SIG-M5 treated with dmso at 0.1 percent for 504 hours (cell line): ENCODE measurements around the gene EIF2S2.

Experiments
- DNase-seq: peaks from one replicate; lab custom pipeline; 2025; ENCODE audit not compliant: unreplicated experiment; lab: John Stamatoyannopoulos, UW

EIF2S2 gene

GRCh38 chr20:34089655-34090345 is 22.2 kb downstream of the EIF2S2 start:
- DNase-seq: no peak

- no peak for DNase-seq
Observed at GRCh38 chr20:34089175-34089479, 22.9 kb downstream of the EIF2S2 start.

GRCh38 chr20:34088305-34089174 is 23.5 kb downstream of the EIF2S2 start:
- no peak for DNase-seq

DNA sequence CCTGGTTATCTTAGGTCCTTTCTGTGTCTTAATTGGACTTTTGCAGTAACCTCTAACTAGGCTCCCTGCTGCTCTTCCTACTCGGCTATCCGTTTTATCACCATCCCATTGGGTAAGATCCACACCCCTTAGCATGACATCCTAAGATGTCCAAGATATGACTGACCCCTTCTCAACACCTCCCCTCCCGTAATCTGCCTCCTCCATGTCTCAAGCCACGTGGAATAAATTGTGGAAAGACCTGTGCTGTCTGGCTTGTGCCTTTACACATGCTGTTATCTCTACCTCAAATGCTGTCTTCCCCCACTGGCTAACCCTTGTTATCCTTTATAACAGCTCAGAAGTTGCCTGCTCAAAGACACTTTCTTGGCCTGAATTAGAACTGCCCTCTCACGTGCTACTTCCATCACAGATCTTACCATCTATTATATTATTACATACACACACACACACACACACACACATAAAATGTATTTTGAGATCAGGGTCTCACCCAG is 26.5 kb downstream of the EIF2S2 start:
- DNase-seq: no peak

DNA sequence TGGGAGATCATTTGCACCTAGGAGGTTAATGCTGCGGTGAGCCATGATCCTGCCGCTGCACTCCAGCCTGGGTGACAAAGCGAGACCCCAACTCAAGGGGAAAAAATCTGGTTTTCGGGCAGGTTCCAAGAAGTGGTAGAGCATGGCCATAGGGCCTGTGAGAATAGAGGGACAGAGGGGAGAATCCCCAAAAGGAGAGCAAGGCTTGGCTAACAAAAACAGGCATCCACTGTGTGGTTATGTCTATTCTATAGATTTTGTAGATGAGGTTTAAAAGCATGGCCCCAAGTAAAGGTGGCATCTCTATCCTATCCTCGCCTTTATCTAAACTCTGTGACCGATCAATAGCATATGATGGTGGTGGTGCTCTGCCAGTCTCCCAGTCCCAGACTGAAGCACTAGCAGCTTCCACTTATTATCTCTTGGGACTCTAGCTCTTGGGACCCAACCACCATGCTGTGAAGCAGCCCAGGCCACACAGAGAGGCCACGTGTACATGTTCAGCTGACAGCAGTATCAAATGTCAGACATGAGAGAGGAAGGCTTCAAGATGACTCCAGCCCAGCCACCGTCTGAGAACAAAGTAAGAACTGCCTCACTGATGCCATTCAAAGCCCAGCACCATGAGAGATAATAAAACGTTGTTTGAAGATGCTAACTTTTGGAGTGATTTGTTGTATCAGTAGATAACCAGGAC is 27.7 kb downstream of the EIF2S2 start:
- no peak for DNase-seq

- no peak for DNase-seq
Observed at GRCh38 chr20:34083781-34084180, 28.3 kb downstream of the EIF2S2 start.

- no peak for DNase-seq
Observed at GRCh38 chr20:34083137-34083536, 28.9 kb downstream of the EIF2S2 start.

- DNase-seq: no peak
Observed at GRCh38 chr20:34082232-34082887, 29.7 kb downstream of the EIF2S2 start.

DNA sequence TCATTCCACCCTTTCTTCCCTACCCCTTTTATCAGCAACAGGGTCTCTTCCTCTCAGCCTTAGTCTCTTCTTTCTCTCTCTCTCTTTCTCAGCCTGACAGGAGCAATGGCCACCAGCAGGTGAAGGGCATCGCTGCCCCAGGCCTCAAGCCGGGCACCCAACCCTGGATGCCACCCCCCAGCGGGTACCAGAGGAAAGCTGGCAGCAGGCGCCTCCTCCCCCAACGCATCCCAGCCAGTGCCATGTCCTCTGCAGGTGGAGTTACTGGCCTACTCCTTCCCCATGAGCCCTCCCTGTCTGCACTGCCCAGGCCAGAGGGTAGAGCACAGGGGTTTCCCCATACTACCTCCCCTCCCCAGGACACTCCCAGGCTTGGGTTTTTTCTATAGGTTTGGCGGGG is 32.2 kb downstream of the EIF2S2 start:
- no peak for DNase-seq

- no peak for DNase-seq
Observed at GRCh38 chr20:34078540-34078939, 33.5 kb downstream of the EIF2S2 start.

- DNase-seq: no peak
Observed at GRCh38 chr20:34076952-34077351, 35.1 kb downstream of the EIF2S2 start.

DNA sequence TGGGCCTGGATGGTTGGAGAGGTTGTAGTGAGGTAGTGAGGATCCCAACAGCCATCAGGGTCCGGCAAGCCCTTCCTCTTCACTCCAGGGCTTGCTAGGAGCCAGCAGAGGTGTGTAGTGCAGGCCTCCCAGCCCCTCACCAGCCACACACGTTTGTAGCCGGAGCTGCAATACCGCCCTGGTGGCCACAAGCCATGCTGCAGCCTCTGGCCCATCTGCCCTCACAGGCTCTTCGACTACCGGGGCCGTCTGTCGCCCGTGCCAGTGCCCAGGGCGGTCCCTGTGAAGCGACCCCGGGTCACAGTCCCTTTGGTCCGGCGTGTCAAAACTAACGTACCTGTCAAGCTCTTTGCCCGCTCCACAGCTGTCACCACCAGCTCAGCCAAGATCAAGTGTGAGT is 36.4 kb downstream of the EIF2S2 start:
- no peak for DNase-seq

DNA sequence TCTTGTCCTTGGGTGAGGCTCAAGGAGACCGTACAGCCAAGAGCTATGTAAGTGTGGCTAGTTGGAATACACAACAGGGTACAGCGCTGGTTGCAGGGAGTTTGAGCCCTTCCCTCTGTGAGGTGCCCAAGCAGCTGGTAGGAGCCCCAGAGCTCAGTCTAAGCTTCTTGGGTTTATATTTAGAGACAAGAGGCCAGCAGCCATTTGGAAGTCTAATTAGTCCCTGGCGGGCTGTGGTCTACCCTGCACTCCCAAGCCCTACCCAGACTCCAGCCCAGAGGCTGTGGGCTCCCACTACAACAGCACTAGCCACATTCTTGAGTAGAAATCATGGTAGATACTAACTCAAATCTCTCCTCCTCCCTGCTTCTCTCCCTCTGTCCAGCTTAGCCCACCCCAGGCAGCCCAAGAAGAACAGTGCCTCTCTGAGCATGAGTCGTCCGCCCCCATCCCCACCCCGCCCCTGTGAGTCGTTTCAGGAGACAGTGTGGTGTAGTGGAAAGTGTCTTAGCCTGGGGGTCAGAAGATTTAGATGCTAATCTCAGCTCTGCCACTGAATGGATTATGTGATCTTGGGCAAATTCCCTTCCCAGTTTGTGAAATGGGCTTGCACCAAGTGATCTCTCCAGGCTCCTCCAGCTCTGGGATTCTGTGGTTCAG is 37.8 kb downstream of the EIF2S2 start:
- DNase-seq: no peak

- no peak for DNase-seq
Observed at GRCh38 chr20:34072778-34073177, 39.3 kb downstream of the EIF2S2 start.

DNA sequence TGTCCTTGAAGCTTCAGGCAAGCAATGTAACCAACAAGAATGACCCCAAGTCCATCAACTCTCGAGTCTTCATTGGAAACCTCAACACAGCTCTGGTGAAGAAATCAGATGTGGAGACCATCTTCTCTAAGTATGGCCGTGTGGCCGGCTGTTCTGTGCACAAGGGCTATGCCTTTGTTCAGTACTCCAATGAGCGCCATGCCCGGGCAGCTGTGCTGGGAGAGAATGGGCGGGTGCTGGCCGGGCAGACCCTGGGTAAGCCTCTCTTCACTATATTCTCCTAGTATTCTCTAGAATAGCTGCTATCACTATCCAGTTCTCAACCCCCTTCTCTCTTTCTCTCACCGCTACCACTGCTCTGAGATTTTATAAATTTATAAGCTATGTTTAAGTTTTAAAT is 40.0 kb downstream of the EIF2S2 start:
- no peak for DNase-seq

DNA sequence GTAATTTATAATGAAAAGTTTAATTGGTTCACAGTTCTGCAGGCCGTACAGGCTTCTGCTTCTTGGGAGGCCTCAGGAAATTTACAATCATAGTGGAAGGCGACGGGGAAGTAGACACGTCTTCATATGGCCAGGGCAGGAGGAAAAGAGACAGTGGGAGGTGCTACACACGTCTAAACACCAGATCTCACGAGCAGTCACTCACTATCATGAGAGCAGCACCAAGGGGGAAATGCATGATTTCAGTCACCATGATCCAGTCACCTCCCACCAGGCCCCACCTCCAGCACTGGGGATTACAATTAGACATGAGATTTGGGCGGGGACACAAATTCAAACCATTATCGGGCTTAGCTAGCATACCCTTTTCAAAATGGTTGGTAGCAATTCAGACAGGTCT is 41.2 kb downstream of the EIF2S2 start:
- DNase-seq: no peak

GRCh38 chr20:34070079-34070439 is 42.0 kb downstream of the EIF2S2 start:
- DNase-seq: no peak

GRCh38 chr20:34069341-34070078 is 42.5 kb downstream of the EIF2S2 start:
- peak; percentile 65 for DNase-seq

DNA sequence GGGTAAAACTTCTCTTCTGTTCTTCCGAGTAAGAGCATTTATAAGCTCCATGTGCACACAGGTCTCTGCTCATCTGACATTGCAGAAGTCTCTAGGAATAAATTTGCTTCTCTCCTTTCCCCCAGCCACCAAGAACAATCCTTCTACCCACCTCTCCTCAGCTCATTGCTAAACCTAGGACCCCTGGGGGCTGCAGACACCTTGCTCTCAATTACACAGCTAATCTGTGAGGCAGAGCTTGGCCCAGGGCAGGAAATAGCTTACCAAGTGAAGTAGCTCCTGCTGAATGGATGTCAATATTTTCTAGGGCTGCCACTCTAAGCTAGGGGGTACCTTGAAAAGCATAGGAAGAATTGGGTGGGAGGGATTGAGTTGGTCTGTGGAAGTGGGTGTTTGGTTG is 44.0 kb downstream of the EIF2S2 start:
- no peak for DNase-seq

DNA sequence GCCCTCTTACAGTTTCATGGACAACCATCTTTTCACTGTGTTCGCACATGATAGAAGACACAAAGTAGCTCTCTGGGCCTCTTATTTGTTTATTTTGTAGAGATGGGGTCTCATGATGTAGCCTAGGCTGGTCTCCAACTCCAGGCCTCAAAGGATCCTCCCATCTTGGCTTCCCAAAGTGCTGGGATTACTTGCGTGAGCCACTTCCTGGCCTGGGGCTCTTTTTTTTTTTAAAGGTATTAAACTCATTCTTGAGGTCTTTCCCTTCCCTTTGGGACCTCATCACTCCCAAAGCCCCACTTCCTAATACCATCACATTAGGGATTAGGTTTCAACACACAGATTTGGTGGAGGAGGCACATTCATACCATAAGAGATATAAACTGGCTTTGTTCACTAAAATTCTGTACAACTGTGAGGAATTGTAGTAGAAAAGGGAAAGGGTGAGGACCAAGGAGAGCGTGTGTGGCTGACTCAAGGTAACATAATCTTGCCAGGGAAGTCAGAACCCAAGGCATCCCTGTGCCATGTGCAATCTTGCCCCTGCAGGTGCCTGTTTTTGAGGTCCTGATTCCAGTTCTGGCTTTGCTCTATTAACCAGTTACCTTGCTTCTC is 45.5 kb downstream of the EIF2S2 start:
- DNase-seq: no peak
